Astrocyte of the spinal cord (primary cell): ENCODE measurements around the gene GRIN2A.
A peak's percentile ranks its signal among the peaks of the same experiment; 100 is the strongest.

Experiments
- DNase-seq: peaks from one replicate; pipeline ENCODE4 v3.0.0; 2011; ENCODE audit warnings: low read depth, low spot score
- H3K4me3 ChIP-seq: 2 replicates; pipeline ENCODE4 v1.5.1; 2011; ENCODE audit warnings: low read depth, mild to moderate bottlenecking, low read length, moderate library complexity
- CTCF ChIP-seq: IDR thresholded peaks from 2 replicates; pipeline ENCODE4 v1.5.1; 2012; ENCODE audit warnings: low read depth, mild to moderate bottlenecking, low read length, inconsistent platforms
- in situ Hi-C: cut with HindIII; loops from 2 replicates; pipeline ENCODE4 v1.10.0; 2017; ENCODE audit warnings: low sequenced_read_pairs

Gene GRIN2A

GRCh38 chr16:10120953-10121352 lies 61.3 kb downstream of the GRIN2A start:
- in situ Hi-C loops, result no loop called here
- DNase-seq, result no peak
- no peak for TF ChIP-seq CTCF
- no peak overlapping the region for H3K4me3 ChIP-seq

- no peak overlapping the region for H3K4me3 ChIP-seq
- in situ Hi-C loops, result no loop called here
- no peak for TF ChIP-seq CTCF
- DNase-seq, result peak; percentile 31
Observed at GRCh38 chr16:10114409-10114808, 67.8 kb downstream of the GRIN2A start.

GRCh38 chr16:10113248-10113647 lies 69.0 kb downstream of the GRIN2A start:
- in situ Hi-C loops, result no loop called here
- DNase-seq, result no peak
- no peak for TF ChIP-seq CTCF
- H3K4me3 ChIP-seq, result no peak overlapping the region

- in situ Hi-C loops, result no loop called here
- H3K4me3 ChIP-seq, result no peak overlapping the region
- no peak for DNase-seq
- no peak for TF ChIP-seq CTCF
Observed at GRCh38 chr16:10112021-10112420, 70.2 kb downstream of the GRIN2A start.

GRCh38 chr16:10111156-10111761 lies 71.0 kb downstream of the GRIN2A start:
- H3K4me3 ChIP-seq, result no peak overlapping the region
- in situ Hi-C loops, result no loop called here
- no peak for DNase-seq
- no peak for TF ChIP-seq CTCF

GRCh38 chr16:10110552-10110951 lies 71.7 kb downstream of the GRIN2A start:
- no peak overlapping the region for H3K4me3 ChIP-seq
- no peak for DNase-seq
- no peak for TF ChIP-seq CTCF
- in situ Hi-C loops, result no loop called here

- no peak for DNase-seq
- no peak overlapping the region for H3K4me3 ChIP-seq
- in situ Hi-C loops, result no loop called here
- no peak for TF ChIP-seq CTCF
Observed at GRCh38 chr16:10107081-10107480, 75.1 kb downstream of the GRIN2A start.
